DLD1 (cell line): ENCODE measurements around the gene KRTAP10-5.
"Not testable (repeated sequence)": the region's sequence is repeated elsewhere in the genome, so short reads cannot be mapped to it uniquely, and the experiment has no call there.

Experiments used
- in situ Hi-C: cut with HindIII; loops from 2 replicates; pipeline ENCODE4 v1.10.0; 2017; ENCODE audit warnings: low sequenced_read_pairs

KRTAP10-5 gene

GRCh38 chr21:44552136-44552535 is 28.3 kb downstream of the KRTAP10-5 start:
- in situ Hi-C loops, result no loop called here

- in situ Hi-C loops, result no loop called here
Observed at GRCh38 chr21:44551340-44551961, 29.0 kb downstream of the KRTAP10-5 start, which contains the start of gene KRTAP10-2. Gene KRTAP10-2, minus strand, starts transcription at chr21:44551505. Its CDS starts 47 bp downstream, at chr21:44551458.

GRCh38 chr21:44550807-44551206 is 29.6 kb downstream of the KRTAP10-5 start:
- in situ Hi-C loops, result no loop called here

- in situ Hi-C loops, result not testable (repeated sequence)
Observed at GRCh38 chr21:44550285-44550684, 30.1 kb downstream of the KRTAP10-5 start.

- in situ Hi-C loops, result no loop called here
Observed at GRCh38 chr21:44549525-44550211, 30.7 kb downstream of the KRTAP10-5 start.

- in situ Hi-C loops, result no loop called here
Observed at GRCh38 chr21:44548922-44549321, 31.5 kb downstream of the KRTAP10-5 start.

- in situ Hi-C loops, result no loop called here
Observed at GRCh38 chr21:44548381-44548780, 32.0 kb downstream of the KRTAP10-5 start.

GRCh38 chr21:44547656-44548331 is 32.6 kb downstream of the KRTAP10-5 start:
- in situ Hi-C loops, result no loop called here

- in situ Hi-C loops, result no loop called here
Observed at GRCh38 chr21:44544566-44544965, 35.8 kb downstream of the KRTAP10-5 start.

GRCh38 chr21:44542716-44543115 is 37.7 kb downstream of the KRTAP10-5 start:
- in situ Hi-C loops, result no loop called here

- in situ Hi-C loops, result no loop called here
Observed at GRCh38 chr21:44540741-44541288, 39.6 kb downstream of the KRTAP10-5 start.

- in situ Hi-C loops, result no loop called here
Observed at GRCh38 chr21:44539991-44540666, 40.3 kb downstream of the KRTAP10-5 start, which contains the start of gene KRTAP10-1. Gene KRTAP10-1, minus strand, starts transcription at chr21:44540195. Its CDS starts 45 bp downstream, at chr21:44540150.

GRCh38 chr21:44539046-44539445 is 41.4 kb downstream of the KRTAP10-5 start:
- in situ Hi-C loops, result no loop called here

- in situ Hi-C loops, result no loop called here
Observed at GRCh38 chr21:44537930-44538911, 42.2 kb downstream of the KRTAP10-5 start.

GRCh38 chr21:44535963-44536362 is 44.4 kb downstream of the KRTAP10-5 start:
- in situ Hi-C loops, result no loop called here

GRCh38 chr21:44534688-44535087 is 45.7 kb downstream of the KRTAP10-5 start:
- in situ Hi-C loops, result no loop called here

GRCh38 chr21:44533891-44534627 is 46.3 kb downstream of the KRTAP10-5 start:
- in situ Hi-C loops, result no loop called here

GRCh38 chr21:44533121-44533890 is 47.1 kb downstream of the KRTAP10-5 start:
- in situ Hi-C loops, result no loop called here
